Hepatocyte (in vitro differentiated cells): ENCODE measurements around the gene DERL3.

Source experiments
- CTCF ChIP-seq: fragments of 200-600 bp; sonication (generic); IDR thresholded peaks from 2 replicates; pipeline ENCODE4 v1.5.1; 2016; ENCODE audit warnings: antibody characterized with exemption, mild to moderate bottlenecking; ENCODE audit not compliant: poor library complexity
- EZH2 ChIP-seq: fragments of 200-600 bp; sonication (generic); IDR thresholded peaks from 2 replicates; pipeline ENCODE4 v1.6.1; 2016; ENCODE audit warnings: antibody characterized with exemption, mild to moderate bottlenecking, borderline replicate concordance

- TF ChIP-seq CTCF, result no peak
- TF ChIP-seq EZH2, result no peak
These were observed 6.0 kb upstream of the DERL3 start for GRCh38 chr22:23844739-23845202.
